ENCODE measurements around the gene LENEP. TPM values are rescaled to one million over a fixed set of nuclear protein-coding genes. Genes with fewer than 3 reads are reported as not detected.
A peak's percentile ranks its signal among the peaks of the same experiment; 100 is the strongest.

The LENEP gene
- total RNA-seq, 3 donors from 2014 or later: not detected

GRCh38 chr1:155007251-155007828 lies 14.0 kb downstream of the LENEP start:
- DNase-seq (ENCODE audit: low spot score in 2 of 2): peak; percentile 68 to 85
- no peaks in the 10 kb centered on the region for H3K9me3 ChIP-seq
- H3K36me3 ChIP-seq: no peaks in the 10 kb centered on the region
- peak overlapping the region in 2 of 3 donors; percentile 63 to 73 for H3K4me3 ChIP-seq
- intact Hi-C loops (cut with DNase I; ENCODE audit: low total_unique reads): no loop called here
- no peaks in the 10 kb centered on the region for H3K27me3 ChIP-seq
- peak overlapping the region; percentile 98 to 99 for H3K27ac ChIP-seq
- H3K4me1 ChIP-seq: peaks cover 34 to 51% of the 10 kb centered on the region in 2 donors
- peak in 1 of 3 donors; percentile 47 for TF ChIP-seq POLR2AphosphoS5 (IDR thresholded peaks at IDR 0.05)
- TF ChIP-seq, protein P1, sequence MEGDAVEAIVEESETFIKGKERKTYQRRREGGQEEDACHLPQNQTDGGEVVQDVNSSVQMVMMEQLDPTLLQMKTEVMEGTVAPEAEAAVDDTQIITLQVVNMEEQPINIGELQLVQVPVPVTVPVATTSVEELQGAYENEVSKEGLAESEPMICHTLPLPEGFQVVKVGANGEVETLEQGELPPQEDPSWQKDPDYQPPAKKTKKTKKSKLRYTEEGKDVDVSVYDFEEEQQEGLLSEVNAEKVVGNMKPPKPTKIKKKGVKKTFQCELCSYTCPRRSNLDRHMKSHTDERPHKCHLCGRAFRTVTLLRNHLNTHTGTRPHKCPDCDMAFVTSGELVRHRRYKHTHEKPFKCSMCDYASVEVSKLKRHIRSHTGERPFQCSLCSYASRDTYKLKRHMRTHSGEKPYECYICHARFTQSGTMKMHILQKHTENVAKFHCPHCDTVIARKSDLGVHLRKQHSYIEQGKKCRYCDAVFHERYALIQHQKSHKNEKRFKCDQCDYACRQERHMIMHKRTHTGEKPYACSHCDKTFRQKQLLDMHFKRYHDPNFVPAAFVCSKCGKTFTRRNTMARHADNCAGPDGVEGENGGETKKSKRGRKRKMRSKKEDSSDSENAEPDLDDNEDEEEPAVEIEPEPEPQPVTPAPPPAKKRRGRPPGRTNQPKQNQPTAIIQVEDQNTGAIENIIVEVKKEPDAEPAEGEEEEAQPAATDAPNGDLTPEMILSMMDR (IDR thresholded peaks at IDR 0.05): no peak
- TF ChIP-seq POLR2A (IDR thresholded peaks at IDR 0.05): no peak

- peak overlapping the region; percentile 98 to 99 for H3K27ac ChIP-seq
- peak in 1 of 2 donors; percentile 71 for DNase-seq (ENCODE audit: low spot score in 2 of 2)
- H3K27me3 ChIP-seq: no peaks in the 10 kb centered on the region
- H3K4me3 ChIP-seq: peak overlapping the region; percentile 33 to 73 (median 63)
- TF ChIP-seq POLR2A (IDR thresholded peaks at IDR 0.05) (no peak), POLR2AphosphoS5 (IDR thresholded peaks at IDR 0.05) (no peak)
- TF ChIP-seq, protein P1 (IDR thresholded peaks at IDR 0.05): no peak
- no peaks in the 10 kb centered on the region for H3K36me3 ChIP-seq
- intact Hi-C loops (cut with DNase I; ENCODE audit: low total_unique reads): no loop called here
- no peaks in the 10 kb centered on the region for H3K9me3 ChIP-seq
- peaks cover 34 to 53% of the 10 kb centered on the region in 2 donors for H3K4me1 ChIP-seq
Observed at GRCh38 chr1:155008015-155008941, 14.9 kb downstream of the LENEP start.

GRCh38 chr1:155009221-155009711 lies 15.9 kb downstream of the LENEP start:
- TF ChIP-seq POLR2AphosphoS5 (IDR thresholded peaks at IDR 0.05) (no peak), POLR2A (IDR thresholded peaks at IDR 0.05) (no peak)
- TF ChIP-seq, protein P1 (IDR thresholded peaks at IDR 0.05): no peak
- intact Hi-C loops (cut with DNase I; ENCODE audit: low total_unique reads): no loop called here
- Histone ChIP-seq H3K36me3 (no peaks in the 10 kb centered on the region), H3K4me1 (peaks cover 34 to 52% of the 10 kb centered on the region in 2 donors), H3K9me3 (no peaks in the 10 kb centered on the region), H3K4me3 (peak overlapping the region; percentile 33 to 73 (median 63)), H3K27me3 (no peaks in the 10 kb centered on the region), H3K27ac (peak overlapping the region; percentile 98 to 99)
- DNase-seq (ENCODE audit: low spot score in 2 of 2): no peak

DNA sequence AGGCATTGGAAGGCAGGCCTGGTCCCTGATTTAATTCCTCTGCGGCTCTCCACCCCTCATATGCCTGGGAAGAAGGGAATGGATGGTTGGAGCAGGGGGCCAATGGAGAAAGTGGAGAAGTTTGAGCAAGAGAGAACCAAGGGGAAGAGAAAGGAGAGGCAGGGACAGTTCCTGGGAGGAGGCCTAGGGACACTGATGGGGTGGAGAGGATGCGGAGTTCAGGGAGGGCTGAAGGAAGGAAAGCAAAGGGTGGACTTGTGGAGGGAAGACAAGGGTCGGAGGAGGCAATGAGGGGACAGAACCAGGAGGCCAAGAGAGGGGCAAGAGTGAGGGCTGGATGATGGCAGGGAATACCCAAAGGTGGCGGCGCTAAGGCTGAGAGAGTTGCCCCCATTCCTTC lies 16.4 kb downstream of the LENEP start:
- no peaks in the 10 kb centered on the region for H3K27me3 ChIP-seq
- TF ChIP-seq POLR2AphosphoS5 (IDR thresholded peaks at IDR 0.05) (no peak), POLR2A (IDR thresholded peaks at IDR 0.05) (no peak)
- TF ChIP-seq, protein P1 (IDR thresholded peaks at IDR 0.05): no peak
- peak overlapping the region; percentile 33 to 73 (median 63) for H3K4me3 ChIP-seq
- H3K27ac ChIP-seq: peak overlapping the region; percentile 98 to 99
- H3K9me3 ChIP-seq: no peaks in the 10 kb centered on the region
- intact Hi-C loops (cut with DNase I; ENCODE audit: low total_unique reads): no loop called here
- H3K36me3 ChIP-seq: no peaks in the 10 kb centered on the region
- DNase-seq (ENCODE audit: low spot score in 2 of 2): no peak
- H3K4me1 ChIP-seq: peaks cover 31 to 47% of the 10 kb centered on the region in 2 donors
